GM20000 (cell line): ENCODE measurements around the gene FGF9.

ENCODE experiments used
- DNase-seq: peaks from one replicate; pipeline ENCODE4 v3.0.0; 2012; ENCODE audit warnings: low spot score
- TF ChIP-seq, protein P1 (sequence below): IDR thresholded peaks from 2 replicates; pipeline ENCODE4 v1.5.1; 2012; ENCODE audit warnings: mild to moderate bottlenecking, control low read depth; ENCODE audit errors: extremely low read depth, missing control alignments

Gene FGF9

DNA sequence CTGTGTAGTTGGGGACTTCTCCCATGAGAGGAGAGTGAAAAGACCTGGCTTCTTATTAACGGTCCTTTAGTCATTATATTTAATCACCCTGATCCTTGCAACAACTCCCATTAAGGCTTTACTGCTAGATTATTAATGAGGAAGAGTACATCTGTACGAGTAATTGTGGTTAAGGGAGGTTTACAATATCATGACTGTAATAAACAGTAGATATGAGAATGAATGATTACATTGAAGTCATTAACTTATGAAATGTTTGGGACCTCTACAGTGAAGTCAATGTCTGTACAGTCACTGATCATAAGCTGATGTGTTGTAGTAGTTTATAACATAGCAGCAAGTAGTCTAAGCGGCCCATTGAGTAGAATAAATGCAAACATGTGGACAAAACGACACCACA, 24.7 kb downstream of the FGF9 start:
- TF ChIP-seq, protein P1, sequence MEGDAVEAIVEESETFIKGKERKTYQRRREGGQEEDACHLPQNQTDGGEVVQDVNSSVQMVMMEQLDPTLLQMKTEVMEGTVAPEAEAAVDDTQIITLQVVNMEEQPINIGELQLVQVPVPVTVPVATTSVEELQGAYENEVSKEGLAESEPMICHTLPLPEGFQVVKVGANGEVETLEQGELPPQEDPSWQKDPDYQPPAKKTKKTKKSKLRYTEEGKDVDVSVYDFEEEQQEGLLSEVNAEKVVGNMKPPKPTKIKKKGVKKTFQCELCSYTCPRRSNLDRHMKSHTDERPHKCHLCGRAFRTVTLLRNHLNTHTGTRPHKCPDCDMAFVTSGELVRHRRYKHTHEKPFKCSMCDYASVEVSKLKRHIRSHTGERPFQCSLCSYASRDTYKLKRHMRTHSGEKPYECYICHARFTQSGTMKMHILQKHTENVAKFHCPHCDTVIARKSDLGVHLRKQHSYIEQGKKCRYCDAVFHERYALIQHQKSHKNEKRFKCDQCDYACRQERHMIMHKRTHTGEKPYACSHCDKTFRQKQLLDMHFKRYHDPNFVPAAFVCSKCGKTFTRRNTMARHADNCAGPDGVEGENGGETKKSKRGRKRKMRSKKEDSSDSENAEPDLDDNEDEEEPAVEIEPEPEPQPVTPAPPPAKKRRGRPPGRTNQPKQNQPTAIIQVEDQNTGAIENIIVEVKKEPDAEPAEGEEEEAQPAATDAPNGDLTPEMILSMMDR = no peak
- no peak for DNase-seq

DNA sequence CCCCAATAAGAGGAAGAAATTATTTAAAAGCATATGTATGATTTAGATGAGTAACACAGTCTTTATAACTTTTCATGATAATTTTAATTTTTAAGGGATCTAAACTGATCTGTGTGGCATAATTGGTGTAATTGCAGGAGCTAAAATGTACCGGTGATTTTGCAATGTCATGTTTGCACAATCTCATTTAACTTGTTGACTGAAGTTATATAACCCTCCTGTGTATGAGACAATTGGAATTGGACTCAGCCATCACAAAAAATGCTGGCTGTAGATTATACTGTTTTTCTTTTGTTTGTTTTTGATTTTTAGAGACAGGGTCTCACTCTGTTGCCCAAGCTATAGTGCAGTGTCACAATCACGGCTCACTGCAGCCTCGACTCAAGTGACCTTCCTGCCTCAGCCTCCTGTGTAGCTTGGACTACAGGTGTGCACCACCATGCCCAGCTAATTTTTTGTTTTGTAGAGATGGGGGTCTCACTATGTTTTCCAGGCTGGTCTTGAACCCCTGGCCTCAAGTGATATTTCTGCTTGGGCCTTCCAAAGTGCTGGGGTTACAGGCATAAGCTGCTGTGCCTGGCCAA, 26.1 kb downstream of the FGF9 start:
- DNase-seq = no peak
- TF ChIP-seq, protein P1 = no peak

DNA sequence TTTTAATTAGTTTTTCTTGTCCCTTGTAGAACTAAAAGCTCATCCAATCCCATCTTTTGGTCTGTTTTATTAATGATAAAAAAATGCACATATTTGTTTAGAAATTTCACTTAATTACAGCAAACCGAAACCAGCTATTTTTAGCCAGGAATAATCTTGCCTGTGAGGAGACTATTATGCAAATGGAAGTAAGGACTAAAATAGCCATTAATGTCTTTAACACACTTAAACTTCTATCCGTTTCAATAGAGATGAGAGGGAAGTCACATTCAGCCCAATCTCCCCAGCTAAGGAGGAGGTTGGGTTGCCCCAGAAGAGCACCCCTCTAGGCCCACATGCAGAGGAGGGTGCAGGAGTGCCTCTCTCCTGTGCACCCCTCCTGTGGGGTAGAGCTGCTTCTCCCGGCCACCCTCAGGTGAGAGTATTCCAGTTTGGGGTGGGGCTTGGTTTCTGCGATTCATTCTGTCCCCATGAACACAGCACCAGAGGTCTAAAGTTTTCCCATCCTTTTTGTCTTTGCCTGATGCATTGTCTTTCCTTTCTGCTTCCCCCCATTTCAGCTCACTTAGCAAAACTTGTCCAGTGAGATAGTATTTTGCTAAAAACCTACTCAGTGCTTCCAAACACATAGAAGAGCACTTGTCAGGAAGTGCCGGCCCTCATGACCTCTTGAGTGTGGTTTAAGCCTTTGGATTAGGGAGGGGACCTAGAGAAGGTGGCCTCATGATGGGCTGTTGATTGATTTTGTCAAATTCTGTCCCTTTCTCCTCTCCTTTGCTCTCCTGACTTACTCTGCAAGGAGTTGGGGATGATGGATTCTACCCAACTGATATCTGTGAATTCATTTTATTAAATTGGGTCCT, 28.2 kb downstream of the FGF9 start:
- TF ChIP-seq, protein P1 = no peak
- DNase-seq = no peak

DNA sequence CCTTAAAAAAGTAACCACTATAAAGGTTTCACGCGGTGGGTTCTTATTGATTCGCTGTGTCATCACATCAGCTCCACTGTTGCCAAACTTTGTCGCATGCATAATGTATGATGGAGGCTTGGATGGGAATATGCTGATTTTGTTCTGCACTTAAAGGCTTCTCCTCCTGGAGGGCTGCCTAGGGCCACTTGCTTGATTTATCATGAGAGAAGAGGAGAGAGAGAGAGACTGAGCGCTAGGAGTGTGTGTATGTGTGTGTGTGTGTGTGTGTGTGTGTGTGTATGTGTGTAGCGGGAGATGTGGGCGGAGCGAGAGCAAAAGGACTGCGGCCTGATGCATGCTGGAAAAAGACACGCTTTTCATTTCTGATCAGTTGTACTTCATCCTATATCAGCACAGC, 30.6 kb downstream of the FGF9 start:
- TF ChIP-seq, protein P1 = no peak
- DNase-seq = no peak

DNA sequence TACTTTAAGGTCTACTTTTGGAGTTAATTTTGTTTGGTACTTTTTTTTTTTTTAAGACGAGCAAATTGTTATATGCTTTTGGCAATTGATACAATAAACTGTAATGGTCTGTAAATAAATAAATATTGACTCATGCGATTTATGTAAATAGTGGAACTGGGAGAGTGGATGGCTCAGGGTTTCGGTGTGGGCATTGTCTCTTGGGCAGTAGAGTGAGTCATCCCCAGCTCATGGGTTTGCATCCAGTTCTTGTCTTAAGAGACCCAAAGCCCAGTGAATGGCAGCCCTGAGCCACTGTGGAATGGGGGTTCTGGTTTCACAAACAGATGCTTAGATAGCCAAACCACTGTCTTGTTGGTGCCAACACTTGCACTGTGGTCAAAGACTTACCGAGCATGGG, 33.0 kb downstream of the FGF9 start:
- no peak for DNase-seq
- TF ChIP-seq, protein P1 = no peak

DNA sequence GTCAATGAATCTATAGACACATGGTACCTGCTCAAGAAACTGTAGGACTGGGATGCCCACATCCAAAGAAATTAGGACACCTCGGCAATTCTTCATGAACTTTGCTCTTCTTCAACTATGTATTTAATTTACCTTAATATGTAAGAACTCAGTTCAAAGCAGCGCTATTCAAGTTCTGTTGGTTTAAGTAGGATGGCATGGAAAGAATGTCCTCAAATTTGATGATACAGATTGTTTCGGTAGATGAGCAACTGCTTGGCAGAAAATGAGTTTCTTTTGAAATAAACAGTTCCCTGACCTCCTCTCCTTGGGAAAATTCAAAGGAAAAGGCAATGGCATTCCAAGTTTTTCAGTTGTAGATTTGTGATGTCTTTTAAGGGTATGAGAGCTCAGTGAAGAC, 36.7 kb downstream of the FGF9 start:
- TF ChIP-seq, protein P1 = no peak
- no peak for DNase-seq

DNA sequence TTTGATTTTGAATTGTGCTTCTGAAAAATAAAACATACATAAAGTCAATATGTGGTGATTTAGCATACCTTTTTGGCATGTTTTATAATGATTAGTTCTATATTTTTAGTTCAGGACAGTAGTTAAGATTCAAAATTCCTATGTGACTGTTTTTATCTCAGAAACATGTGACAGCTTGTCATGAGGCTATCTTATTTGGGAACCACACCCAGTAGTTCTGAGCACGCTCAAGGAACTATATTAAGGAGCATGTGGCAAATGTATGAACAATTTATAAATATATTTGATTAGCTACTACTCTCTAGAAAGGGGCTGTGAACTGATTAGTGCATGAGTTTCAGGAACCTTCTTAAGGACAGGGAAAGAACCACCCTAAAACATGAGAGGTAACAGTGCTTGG, 38.8 kb downstream of the FGF9 start:
- TF ChIP-seq, protein P1 = no peak

More for the DNA sequence above, 38.8 kb downstream of the FGF9 start:
- no peak for DNase-seq
